ENCODE results near the gene AGAP1. TPM values are rescaled to one million over a fixed set of nuclear protein-coding genes. Genes with fewer than 3 reads are reported as not detected.

Gene AGAP1
- total RNA-seq, 1 donor from 2014 or later: 17.5 TPM

- no peak for DNase-seq (ENCODE audit: low read depth)
- H3K4me3 ChIP-seq (ENCODE audit: low read depth, low read length): no peak overlapping the region
- TF ChIP-seq, protein P1, sequence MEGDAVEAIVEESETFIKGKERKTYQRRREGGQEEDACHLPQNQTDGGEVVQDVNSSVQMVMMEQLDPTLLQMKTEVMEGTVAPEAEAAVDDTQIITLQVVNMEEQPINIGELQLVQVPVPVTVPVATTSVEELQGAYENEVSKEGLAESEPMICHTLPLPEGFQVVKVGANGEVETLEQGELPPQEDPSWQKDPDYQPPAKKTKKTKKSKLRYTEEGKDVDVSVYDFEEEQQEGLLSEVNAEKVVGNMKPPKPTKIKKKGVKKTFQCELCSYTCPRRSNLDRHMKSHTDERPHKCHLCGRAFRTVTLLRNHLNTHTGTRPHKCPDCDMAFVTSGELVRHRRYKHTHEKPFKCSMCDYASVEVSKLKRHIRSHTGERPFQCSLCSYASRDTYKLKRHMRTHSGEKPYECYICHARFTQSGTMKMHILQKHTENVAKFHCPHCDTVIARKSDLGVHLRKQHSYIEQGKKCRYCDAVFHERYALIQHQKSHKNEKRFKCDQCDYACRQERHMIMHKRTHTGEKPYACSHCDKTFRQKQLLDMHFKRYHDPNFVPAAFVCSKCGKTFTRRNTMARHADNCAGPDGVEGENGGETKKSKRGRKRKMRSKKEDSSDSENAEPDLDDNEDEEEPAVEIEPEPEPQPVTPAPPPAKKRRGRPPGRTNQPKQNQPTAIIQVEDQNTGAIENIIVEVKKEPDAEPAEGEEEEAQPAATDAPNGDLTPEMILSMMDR (conservative IDR thresholded peaks at IDR 0.05; ENCODE audit: low read depth, low read length): no peak
Measured at GRCh38 chr2:235935773-235936172, 441.9 kb downstream of the AGAP1 start.

GRCh38 chr2:235936493-235936892, 442.6 kb downstream of the AGAP1 start:
- no peak for DNase-seq (ENCODE audit: low read depth)
- H3K4me3 ChIP-seq (ENCODE audit: low read depth, low read length): no peak overlapping the region
- TF ChIP-seq, protein P1 (conservative IDR thresholded peaks at IDR 0.05; ENCODE audit: low read depth, low read length): peak; percentile 47

GRCh38 chr2:235937087-235937486, 443.2 kb downstream of the AGAP1 start:
- H3K4me3 ChIP-seq (ENCODE audit: low read depth, low read length): no peak overlapping the region
- TF ChIP-seq, protein P1 (conservative IDR thresholded peaks at IDR 0.05; ENCODE audit: low read depth, low read length): no peak
- DNase-seq (ENCODE audit: low read depth): no peak

- TF ChIP-seq, protein P1 (conservative IDR thresholded peaks at IDR 0.05; ENCODE audit: low read depth, low read length): no peak
- no peak for DNase-seq (ENCODE audit: low read depth)
- H3K4me3 ChIP-seq (ENCODE audit: low read depth, low read length): no peak overlapping the region
Measured at GRCh38 chr2:235937526-235937925, 443.7 kb downstream of the AGAP1 start.

DNA sequence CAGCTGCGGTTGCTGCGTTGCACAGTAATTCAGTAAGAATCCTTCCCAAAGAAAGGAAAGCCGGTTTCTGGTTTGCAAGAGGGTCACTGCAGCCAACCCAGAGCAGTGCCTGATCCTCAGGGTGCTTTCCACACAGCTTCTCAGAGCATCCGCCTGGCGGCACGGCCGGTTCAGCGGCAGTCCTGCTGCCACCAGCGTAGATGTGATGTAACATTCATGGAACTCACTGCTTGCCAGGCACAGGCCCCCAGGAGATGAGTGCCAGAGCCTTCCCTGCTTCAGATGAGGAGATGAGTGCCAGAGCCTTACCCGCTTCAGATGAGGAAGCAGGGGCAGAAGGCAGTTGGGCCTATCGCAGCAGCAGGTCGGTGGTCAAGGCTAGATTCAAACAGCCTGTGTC, 444.1 kb downstream of the AGAP1 start:
- no peak for DNase-seq (ENCODE audit: low read depth)
- no peak overlapping the region for H3K4me3 ChIP-seq (ENCODE audit: low read depth, low read length)
- TF ChIP-seq, protein P1 (conservative IDR thresholded peaks at IDR 0.05; ENCODE audit: low read depth, low read length): no peak

DNA sequence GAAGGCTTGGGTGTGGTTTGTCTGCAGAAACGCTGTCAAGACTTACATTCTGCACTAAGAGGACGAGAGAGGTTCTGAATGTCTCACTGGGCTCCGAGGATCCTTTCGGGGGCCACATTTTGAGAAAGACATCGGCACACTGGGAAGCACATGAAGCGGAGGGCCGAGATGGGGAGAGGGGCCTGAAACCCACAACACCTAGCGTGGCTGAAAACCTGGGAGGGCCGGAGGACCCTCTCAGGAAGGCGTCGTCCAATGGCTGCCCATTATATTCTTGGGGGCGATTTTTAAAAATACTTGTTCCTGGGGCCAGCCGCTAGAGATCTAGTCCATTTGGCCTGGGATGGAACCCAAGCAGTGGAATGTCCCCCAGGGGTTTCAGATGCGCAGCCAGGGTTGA, 444.8 kb downstream of the AGAP1 start:
- H3K4me3 ChIP-seq (ENCODE audit: low read depth, low read length): no peak overlapping the region
- TF ChIP-seq, protein P1 (conservative IDR thresholded peaks at IDR 0.05; ENCODE audit: low read depth, low read length): no peak
- DNase-seq (ENCODE audit: low read depth): no peak

DNA sequence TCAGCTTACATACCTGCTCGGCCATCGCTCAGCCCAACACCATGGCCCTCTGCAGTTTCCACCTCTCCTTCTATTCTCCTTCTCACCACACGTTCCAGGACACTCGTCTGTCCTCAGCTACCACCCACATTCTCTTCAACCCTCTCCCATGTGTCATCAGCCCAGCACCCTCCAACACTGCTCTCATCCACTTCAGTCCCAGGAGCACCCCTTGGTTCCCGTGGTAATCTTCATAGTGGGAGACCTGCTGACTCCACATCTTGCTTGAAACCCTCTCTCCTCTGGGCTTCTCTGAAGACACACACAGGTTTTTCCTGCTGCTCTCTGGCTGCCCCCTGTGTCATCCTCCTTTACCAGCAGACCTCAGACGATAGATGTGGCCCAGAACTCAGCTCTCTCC, 445.6 kb downstream of the AGAP1 start:
- no peak overlapping the region for H3K4me3 ChIP-seq (ENCODE audit: low read depth, low read length)
- TF ChIP-seq, protein P1 (conservative IDR thresholded peaks at IDR 0.05; ENCODE audit: low read depth, low read length): no peak
- DNase-seq (ENCODE audit: low read depth): no peak

Data from epithelial cell of proximal tubule (primary cell).